Spleen (tissue), 11 donors: Measurements from ENCODE around the gene ORC3. TPM values are rescaled to one million over a fixed set of nuclear protein-coding genes. Genes with fewer than 3 reads are reported as not detected.
"Not testable (repeated sequence)": the region's sequence is repeated elsewhere in the genome, so short reads cannot be mapped to it uniquely, and the experiment has no call there.

ENCODE experiments used
- DNase-seq: peaks from one replicate; pipeline ENCODE4 v3.0.0-alpha.2; 2020
- H3K27ac ChIP-seq, 8 donors: fragments of 200-600 bp; sonication (generic) in 7 of 8; 1 replicate in 4 of 8; 2 replicates in 4 of 8; pipeline versions ENCODE4 v1.5.0 to v1.8.0; 2016 to 2021; ENCODE audit warnings: inconsistent platforms in 4 of 8, mild to moderate bottlenecking in 4 of 8, moderate library complexity in 1 of 8
- H3K27me3 ChIP-seq, 7 donors: fragments of 200-600 bp; sonication (generic) in 6 of 7; replicated peaks in 1 of 7; 1 replicate in 4 of 7; 2 replicates in 3 of 7; pipeline versions ENCODE4 v1.5.0 to v1.8.0; 2016 to 2021; ENCODE audit warnings: inconsistent platforms in 3 of 7, mild to moderate bottlenecking in 1 of 7
- H3K36me3 ChIP-seq, 6 donors: fragments of 200-600 bp; sonication (generic) in 5 of 6; 1 replicate in 4 of 6; 2 replicates in 2 of 6; pipeline versions ENCODE4 v1.5.0 to v1.8.0; 2016 to 2021; ENCODE audit warnings: inconsistent platforms in 2 of 6
- H3K4me1 ChIP-seq, 6 donors: fragments of 200-600 bp; sonication (generic) in 5 of 6; 1 replicate in 3 of 6; 2 replicates in 3 of 6; pipeline versions ENCODE4 v1.5.0 to v1.8.0; 2016 to 2021; ENCODE audit warnings: inconsistent platforms in 3 of 6
- H3K4me3 ChIP-seq, 8 donors: fragments of 200-600 bp; sonication (generic) in 7 of 8; 1 replicate in 4 of 8; 2 replicates in 4 of 8; pipeline versions ENCODE4 v1.5.0 to v1.8.0; 2016 to 2021; ENCODE audit warnings: inconsistent platforms in 4 of 8, mild to moderate bottlenecking in 4 of 8, moderate library complexity in 2 of 8
- H3K9me3 ChIP-seq, 8 donors: fragments of 200-600 bp; sonication (generic) in 7 of 8; 1 replicate in 4 of 8; 2 replicates in 4 of 8; pipeline versions ENCODE4 v1.5.0 to v1.8.0; 2016 to 2021; ENCODE audit warnings: inconsistent platforms in 4 of 8
- POLR2A ChIP-seq, 3 donors: fragments of 450-650 bp; IDR thresholded peaks; one replicate each; pipeline ENCODE4 v1.5.1; 2017; ENCODE audit warnings: antibody characterized with exemption in 3 of 3, mild to moderate bottlenecking in 1 of 3
- POLR2AphosphoS5 ChIP-seq, 3 donors: sonication (generic); formaldehyde crosslinking; IDR thresholded peaks; one replicate each; pipeline ENCODE4 v1.5.1; 2017; ENCODE audit warnings: antibody characterized with exemption in 3 of 3
- WGBS, 5 donors: extraction: QIAGEN DNeasy Blood & Tissue Kit in 3 of 5; methylation state at CpG; one replicate each; pipeline versions ENCODE4 v1.1.5 to v1.1.7; 2013 to 2018; 5-methylcytosine and 5-hydroxymethylcytosine counted together
- intact Hi-C: fragments of 100-400 bp; cut with DNase I; formaldehyde crosslinking; loops from one replicate; pipeline ENCODE4 v1.15.0; 2023; ENCODE audit warnings: low total_unique reads
- polyA plus RNA-seq, 3 donors: library from polyadenylated mRNA; stranded (reverse); fragments of 200-250 nt; gene quantifications; one replicate each; pipeline ENCODE4 v1.2.1, GENCODE V29; 2013
- total RNA-seq, 7 donors: library from RNA; depleted of rRNA in 3 of 7; stranded (reverse); fragments of >200 nt in 3 of 7; fragmentation: NEBNext Ultra II Directional in 4 of 7; extraction: Animal tissue kit (Norgen Biotek cat#: 25700) in 4 of 7; gene quantifications; one replicate each; pipeline versions ENCODE4 v1.1.0 to v1.2.1, GENCODE V29; 2016 to 2021
- TF ChIP-seq, protein P1 (sequence below), 11 experiments: fragments of 200-600 bp in 7 of 11; fragments of 450-650 bp in 4 of 11; sonication (generic) in 4 of 11; IDR thresholded peaks in 8 of 11; conservative IDR thresholded peaks in 3 of 11; 1 replicate in 7 of 11; 2 replicates in 4 of 11; pipeline versions ENCODE4 v1.4.0 to v1.8.0; 2016 to 2021; ENCODE audit warnings: antibody characterized with exemption in 11 of 11, inconsistent platforms in 4 of 11, mild to moderate bottlenecking in 1 of 11
- donor health status: healthy with polysubstance abuse.
- donor health status: DM: no; HTN: no; CAD: no; lungs with moderate emphysema.
- donor health status: DM: no; HTN: no; CAD: no.
- donor health status: Bipolar disorder and iron deficiency.
- donor health status: healthy.
- donor health status: DM: no; HTN: no; CAD: no.
- donor health status: DM: yes; HTN: yes; CAD: no.

The ORC3 gene
- total and polyA plus RNA-seq, 10 donors = 15.1 to 35.6 (median 20.0) TPM

DNA sequence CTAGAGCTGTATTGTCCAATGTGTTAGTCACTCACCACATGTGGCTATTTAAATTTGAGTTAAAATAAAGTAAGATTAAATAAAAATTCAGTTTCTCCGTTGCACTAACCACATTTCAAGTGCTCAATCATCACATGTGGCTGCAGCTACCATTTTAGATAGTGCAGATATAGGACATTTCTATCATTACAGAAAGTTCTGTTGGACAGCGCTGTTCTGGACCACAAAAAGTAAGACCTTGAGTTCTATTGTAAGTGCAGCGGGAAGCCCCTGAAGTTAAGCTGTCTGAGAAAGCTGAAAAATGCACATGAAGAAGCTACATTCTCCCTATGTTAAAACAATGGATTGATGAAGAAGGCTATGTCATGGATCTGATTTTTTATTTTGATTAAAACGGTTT is 1.1 kb downstream of the ORC3 start:
- Histone ChIP-seq H3K9me3 (no peaks in the 10 kb centered on the region), H3K27ac (no peak overlapping the region), H3K36me3 (peaks cover 0 to 38% (median 13%) of the 10 kb centered on the region in 6 donors), H3K4me3 (peak overlapping the region in 7 of 8 donors; percentile 71 to 99 (median 89)), H3K4me1 (peaks cover 26 to 68% (median 52%) of the 10 kb centered on the region in 6 donors), H3K27me3 (no peaks in the 10 kb centered on the region)
- intact Hi-C loops = no loop called here
- no peak for DNase-seq
- TF ChIP-seq, protein P1, sequence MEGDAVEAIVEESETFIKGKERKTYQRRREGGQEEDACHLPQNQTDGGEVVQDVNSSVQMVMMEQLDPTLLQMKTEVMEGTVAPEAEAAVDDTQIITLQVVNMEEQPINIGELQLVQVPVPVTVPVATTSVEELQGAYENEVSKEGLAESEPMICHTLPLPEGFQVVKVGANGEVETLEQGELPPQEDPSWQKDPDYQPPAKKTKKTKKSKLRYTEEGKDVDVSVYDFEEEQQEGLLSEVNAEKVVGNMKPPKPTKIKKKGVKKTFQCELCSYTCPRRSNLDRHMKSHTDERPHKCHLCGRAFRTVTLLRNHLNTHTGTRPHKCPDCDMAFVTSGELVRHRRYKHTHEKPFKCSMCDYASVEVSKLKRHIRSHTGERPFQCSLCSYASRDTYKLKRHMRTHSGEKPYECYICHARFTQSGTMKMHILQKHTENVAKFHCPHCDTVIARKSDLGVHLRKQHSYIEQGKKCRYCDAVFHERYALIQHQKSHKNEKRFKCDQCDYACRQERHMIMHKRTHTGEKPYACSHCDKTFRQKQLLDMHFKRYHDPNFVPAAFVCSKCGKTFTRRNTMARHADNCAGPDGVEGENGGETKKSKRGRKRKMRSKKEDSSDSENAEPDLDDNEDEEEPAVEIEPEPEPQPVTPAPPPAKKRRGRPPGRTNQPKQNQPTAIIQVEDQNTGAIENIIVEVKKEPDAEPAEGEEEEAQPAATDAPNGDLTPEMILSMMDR (IDR thresholded peaks at IDR 0.05 in 8 of 11, conservative IDR thresholded peaks at IDR 0.05 in 3 of 11) = no peak
- TF ChIP-seq POLR2AphosphoS5 (IDR thresholded peaks at IDR 0.05) (no peak), POLR2A (IDR thresholded peaks at IDR 0.05) (no peak)
- WGBS, 5 donors = 65 to 75% (median 73%) methylated on average over 4 of the region's 4 CpGs

DNA sequence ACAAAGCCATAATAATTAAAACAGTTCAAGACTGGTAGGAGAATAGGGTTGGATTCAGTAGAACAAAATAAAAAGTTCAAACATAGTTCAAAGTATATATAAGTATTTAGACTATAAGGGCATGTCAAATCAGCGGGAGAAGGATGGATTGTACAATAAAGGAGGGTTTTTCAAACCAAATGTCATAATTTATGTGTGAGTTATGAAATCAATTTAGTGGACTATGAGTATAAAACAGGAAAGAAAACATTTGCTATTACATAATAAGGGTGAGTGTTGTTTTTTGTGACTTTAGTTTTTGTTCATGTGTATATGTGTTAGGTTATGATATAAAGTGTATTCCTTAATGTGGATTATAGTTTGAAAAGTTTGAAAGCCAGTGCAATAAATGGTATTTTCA is 10.6 kb downstream of the ORC3 start:
- Histone ChIP-seq H3K4me1 (peaks cover 0 to 5% (median 0%) of the 10 kb centered on the region in 6 donors), H3K9me3 (no peaks in the 10 kb centered on the region), H3K27ac (no peak overlapping the region), H3K36me3 (peaks cover 0 to 45% (median 9%) of the 10 kb centered on the region in 6 donors), H3K27me3 (no peaks in the 10 kb centered on the region), H3K4me3 (no peak overlapping the region)
- 58 to 93% (median 77%) methylated on average over 1 of the region's 1 CpG for WGBS, 5 donors
- TF ChIP-seq POLR2AphosphoS5 (IDR thresholded peaks at IDR 0.05) (no peak), POLR2A (IDR thresholded peaks at IDR 0.05) (no peak)
- TF ChIP-seq, protein P1 (IDR thresholded peaks at IDR 0.05 in 8 of 11, conservative IDR thresholded peaks at IDR 0.05 in 3 of 11) = no peak
- intact Hi-C loops = no loop called here
- DNase-seq = no peak

DNA sequence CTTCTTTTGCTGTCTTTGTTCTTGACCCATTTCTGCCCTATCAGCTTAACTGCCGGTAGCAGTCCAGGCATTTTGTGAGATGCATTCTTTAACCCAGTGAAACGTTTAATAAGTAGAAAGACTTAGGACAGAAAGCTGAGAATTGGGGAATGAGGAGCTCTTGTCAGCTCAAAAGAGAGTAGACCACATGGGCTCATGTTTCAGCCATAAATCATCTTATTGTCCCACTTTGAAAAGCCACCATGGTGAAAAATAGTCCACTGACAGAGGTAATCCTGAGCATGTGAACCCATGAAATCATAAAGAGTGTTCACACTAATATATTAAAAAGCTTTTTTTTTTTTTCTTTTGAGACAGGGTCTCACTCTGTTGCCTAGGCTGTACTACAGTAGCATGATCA is 16.3 kb downstream of the ORC3 start:
- H3K4me1 ChIP-seq = no peaks in the 10 kb centered on the region
- no peak overlapping the region for H3K4me3 ChIP-seq
- no peak for DNase-seq
- intact Hi-C loops = no loop called here
- no peaks in the 10 kb centered on the region for H3K9me3 ChIP-seq
- TF ChIP-seq POLR2A (IDR thresholded peaks at IDR 0.05) = no peak
- TF ChIP-seq, protein P1 (IDR thresholded peaks at IDR 0.05 in 8 of 11, conservative IDR thresholded peaks at IDR 0.05 in 3 of 11) = no peak
- no peak for TF ChIP-seq POLR2AphosphoS5 (IDR thresholded peaks at IDR 0.05)
- H3K36me3 ChIP-seq = peaks cover 0 to 81% (median 30%) of the 10 kb centered on the region in 6 donors
- no peak overlapping the region for H3K27ac ChIP-seq
- WGBS, 5 donors = 88 to 94% (median 90%) methylated on average over 2 of the region's 2 CpGs
- H3K27me3 ChIP-seq = no peaks in the 10 kb centered on the region

DNA sequence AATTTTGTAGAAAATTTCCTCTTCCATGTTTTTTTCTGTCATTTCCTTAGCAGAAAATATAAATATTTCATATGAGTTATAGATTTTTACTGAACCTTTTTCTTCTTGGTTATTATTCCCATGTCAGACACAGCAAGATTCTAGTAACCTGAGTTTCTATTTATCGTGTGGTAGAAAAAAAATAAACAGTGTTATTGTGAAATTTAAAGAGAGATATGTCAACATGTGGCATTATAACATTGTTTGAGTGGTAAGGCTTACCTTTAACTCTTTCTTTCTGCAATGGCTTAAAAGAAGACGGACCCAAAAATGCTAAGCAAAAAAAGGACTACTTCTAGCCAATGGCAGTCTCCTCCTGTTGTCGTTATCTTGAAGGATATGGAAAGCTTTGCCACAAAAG is 18.9 kb downstream of the ORC3 start:
- DNase-seq = no peak
- TF ChIP-seq POLR2A (IDR thresholded peaks at IDR 0.05) (no peak), POLR2AphosphoS5 (IDR thresholded peaks at IDR 0.05) (no peak)
- TF ChIP-seq, protein P1 (IDR thresholded peaks at IDR 0.05 in 8 of 11, conservative IDR thresholded peaks at IDR 0.05 in 3 of 11) = no peak
- Histone ChIP-seq H3K4me1 (no peaks in the 10 kb centered on the region), H3K27ac (no peak overlapping the region), H3K4me3 (no peak overlapping the region), H3K36me3 (peaks cover 0 to 90% (median 47%) of the 10 kb centered on the region in 6 donors), H3K9me3 (no peaks in the 10 kb centered on the region), H3K27me3 (no peaks in the 10 kb centered on the region)
- WGBS, 5 donors = 80 to 99% (median 97%) methylated on average over 3 of the region's 3 CpGs
- intact Hi-C loops = no loop called here

DNA sequence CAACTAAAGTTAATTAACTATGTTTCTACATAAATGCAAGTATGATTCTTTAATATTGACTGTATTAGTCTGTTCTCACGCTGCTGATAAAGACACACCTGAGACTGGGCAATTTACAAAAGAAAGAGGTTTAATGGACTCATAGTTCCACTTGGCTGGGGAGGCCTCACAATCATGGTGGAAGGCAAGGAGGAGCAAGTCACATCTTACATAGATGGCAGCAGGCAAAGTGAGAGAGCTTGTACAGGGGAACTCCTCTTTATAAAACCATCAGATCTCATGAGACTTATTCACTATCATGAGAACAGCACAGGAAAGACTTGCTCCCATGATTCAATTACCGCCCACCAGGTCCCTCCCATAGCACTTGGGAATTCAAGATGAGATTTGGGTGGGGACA is 23.1 kb downstream of the ORC3 start:
- H3K4me1 ChIP-seq, DNase-seq, H3K9me3 ChIP-seq, H3K4me3 ChIP-seq, intact Hi-C loops, H3K27ac ChIP-seq, H3K27me3 ChIP-seq: not testable (repeated sequence)
- 95 to 100% (median 98%) methylated on average over 2 of the region's 2 CpGs for WGBS, 5 donors
- peaks cover 0 to 89% (median 38%) of the 10 kb centered on the region in 6 donors for H3K36me3 ChIP-seq
